Esophagus squamous epithelium (tissue), 4 donors: ENCODE results near the gene SDHB.

Experiments
- CTCF ChIP-seq, 6 experiments: fragments of 450-650 bp in 4 of 6; fragments of 200-600 bp in 2 of 6; sonication (generic) in 2 of 6; IDR thresholded peaks; one replicate each; pipeline ENCODE4 v1.5.1; 2016 to 2019; ENCODE audit warnings: antibody characterized with exemption in 6 of 6, mild to moderate bottlenecking in 4 of 6, moderate library complexity in 4 of 6
- POLR2A ChIP-seq, 4 donors: fragments of 450-650 bp; IDR thresholded peaks; one replicate each; pipeline ENCODE4 v1.6.1; 2017; ENCODE audit warnings: antibody characterized with exemption in 4 of 4, mild to moderate bottlenecking in 4 of 4, moderate library complexity in 3 of 4

GRCh38 chr1:17031436-17031835 is 22.4 kb downstream of the SDHB start:
- no peak for TF ChIP-seq CTCF (IDR thresholded peaks at IDR 0.05)
- TF ChIP-seq POLR2A (IDR thresholded peaks at IDR 0.05), result no peak
